ENCODE results near the gene RPS5.
A peak's percentile ranks its signal among the peaks of the same experiment; 100 is the strongest.
"Not testable (repeated sequence)": the region's sequence is repeated elsewhere in the genome, so short reads cannot be mapped to it uniquely, and the experiment has no call there.

RPS5 gene

DNA sequence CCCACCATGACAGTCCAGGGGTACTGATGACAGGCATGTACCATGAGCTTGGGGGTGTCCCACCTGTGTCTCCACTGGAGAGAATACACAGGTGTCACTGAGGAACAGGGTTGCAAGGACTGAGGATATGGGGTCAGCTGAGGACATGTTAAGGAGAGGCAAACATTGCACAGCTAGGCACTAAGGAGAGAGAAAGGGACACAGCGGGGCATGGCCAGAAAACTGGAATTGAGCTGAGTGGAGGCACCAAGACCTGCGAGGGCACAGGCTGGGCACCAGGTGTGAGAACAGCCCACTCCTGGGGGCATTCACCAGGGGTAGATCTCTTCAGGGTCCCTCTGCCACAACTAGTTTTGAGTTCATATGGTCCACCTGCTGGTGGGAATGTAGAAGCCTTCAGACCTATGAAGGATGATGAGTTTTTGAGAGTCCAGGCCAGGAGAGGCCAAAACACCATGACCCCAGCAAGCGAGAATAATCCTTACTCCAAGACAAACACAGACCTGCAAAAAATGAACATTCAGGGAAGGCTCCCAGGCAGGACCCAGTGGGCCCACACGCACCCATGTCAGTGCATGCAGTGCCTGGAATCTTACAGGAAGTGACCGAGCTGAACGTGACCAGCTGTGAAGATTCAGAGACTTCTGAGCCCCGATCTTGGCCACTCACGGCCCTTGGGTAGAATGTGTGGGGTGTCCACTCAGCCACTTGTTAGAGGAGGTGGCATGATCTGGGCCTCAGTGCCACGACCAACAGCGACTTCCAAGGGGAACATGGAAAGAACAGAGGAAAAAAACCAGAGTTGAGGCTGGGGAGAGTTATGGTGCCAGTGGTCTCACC lies 20.0 kb downstream of the RPS5 start:
- no peak for DNase-seq (ENCODE audit: low read depth)

- DNase-seq (ENCODE audit: low read depth): no peak
Measured at GRCh38 chr19:58407658-58408151, 20.6 kb downstream of the RPS5 start.

DNA sequence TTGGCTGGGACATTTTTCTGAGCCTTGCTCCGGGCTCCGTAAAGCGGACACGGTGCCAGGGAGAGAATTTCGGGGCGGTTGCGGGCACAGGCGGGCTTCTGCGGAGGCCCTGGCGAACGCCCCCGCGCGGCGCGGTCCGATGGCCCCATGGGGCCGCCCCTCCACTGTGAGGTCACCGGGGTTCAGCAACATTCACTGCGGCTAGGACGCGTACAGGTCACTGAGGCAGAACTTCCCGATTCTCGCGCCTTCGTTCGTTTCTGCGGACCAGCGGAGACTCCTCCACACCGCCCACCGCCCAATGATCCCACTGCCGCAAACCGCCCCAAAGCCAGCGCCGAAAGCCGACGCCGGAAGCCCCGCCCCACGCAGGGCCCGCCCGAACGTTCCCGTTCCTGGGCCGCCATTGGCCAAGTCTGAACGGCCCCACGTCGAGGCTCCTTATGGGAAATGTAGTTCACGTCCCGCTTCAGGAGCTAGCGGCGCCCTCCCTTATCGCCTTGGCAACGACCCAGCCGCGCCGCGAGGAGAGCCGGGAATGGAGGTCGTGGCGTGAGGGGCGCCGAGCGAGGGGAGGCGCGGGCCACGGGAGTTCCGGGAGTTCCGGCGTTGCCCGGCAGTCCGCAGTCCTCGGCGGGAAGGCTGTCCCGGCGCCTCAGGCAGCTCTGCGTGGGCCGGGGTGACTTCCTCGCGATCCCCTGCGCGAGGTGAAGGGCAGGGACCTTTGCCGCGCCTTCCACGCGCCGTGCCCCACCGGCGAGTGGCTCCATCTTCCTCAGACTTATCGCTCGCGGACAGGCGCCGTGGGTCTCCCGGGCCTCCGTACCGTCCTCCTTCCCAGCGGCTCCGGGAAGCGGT lies 21.3 kb downstream of the RPS5 start, which contains the start of gene ZNF584:
Gene ZNF584, plus strand, starts transcription at position 498 of the 858 bp plus-strand sequence. CDS start 499 bp downstream, outside the sequence.
- DNase-seq (ENCODE audit: low read depth): peak; percentile 91

DNA sequence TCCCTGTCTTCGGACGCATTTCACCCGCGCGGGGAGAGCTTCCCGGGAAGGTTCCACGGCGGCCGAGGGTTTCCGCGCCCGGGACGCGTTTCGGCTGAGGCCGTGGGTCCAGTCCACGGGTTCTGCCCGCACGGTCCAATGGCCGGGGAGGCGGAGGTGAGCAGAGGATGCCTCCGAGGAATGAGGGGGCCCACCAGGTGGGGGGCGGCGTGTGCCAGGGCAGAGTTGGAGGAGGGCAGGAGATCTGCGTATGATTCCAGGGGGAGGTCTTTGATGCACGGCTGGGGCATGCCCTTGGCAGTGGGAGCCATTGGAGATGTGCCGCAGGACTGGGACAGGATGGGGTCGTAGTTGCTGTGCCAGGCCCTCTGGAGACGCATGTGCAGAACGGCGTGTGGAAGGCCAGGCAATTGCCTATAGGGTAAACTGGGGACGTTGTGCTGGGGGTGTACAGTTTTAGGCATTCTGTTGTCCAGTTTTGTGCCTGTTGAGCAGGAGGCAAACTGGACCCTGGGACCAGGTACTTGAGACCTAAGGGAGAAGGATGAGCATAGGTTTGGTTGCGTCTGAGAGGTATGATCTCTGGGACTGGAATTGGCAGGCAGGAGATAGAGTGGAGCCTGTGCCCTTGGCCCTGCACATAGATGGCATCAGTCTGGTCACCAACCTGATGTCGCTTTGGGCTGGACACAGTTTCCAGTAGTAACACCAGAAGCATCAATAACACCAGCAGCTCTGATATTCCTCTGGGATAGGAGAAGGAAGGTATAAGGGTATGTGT lies 22.1 kb downstream of the RPS5 start:
- DNase-seq (ENCODE audit: low read depth): no peak

DNA sequence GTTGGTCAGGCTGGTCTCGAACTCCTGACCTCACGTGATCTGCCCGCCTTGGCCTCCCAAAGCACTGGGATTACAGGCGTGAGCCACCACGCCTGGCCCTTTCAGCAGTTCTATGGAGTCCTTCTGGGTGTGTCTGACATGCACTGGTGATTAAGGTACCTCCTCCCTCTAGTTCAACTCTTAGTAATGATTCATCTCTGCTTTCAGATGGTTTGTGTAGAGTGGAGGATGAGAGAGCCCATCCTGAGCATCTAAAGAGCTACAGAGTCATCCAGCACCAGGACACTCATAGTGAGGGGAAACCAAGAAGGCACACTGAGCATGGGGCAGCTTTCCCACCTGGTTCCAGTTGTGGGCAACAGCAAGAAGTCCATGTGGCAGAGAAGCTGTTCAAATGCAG lies 29.5 kb downstream of the RPS5 start:
- DNase-seq (ENCODE audit: low read depth): no peak

GRCh38 chr19:58417071-58417470 lies 30.0 kb downstream of the RPS5 start:
- DNase-seq (ENCODE audit: low read depth): no peak

GRCh38 chr19:58428617-58429016 lies 41.5 kb downstream of the RPS5 start:
- no peak for DNase-seq (ENCODE audit: low read depth)

GRCh38 chr19:58429745-58430144 lies 42.7 kb downstream of the RPS5 start:
- DNase-seq (ENCODE audit: low read depth): no peak

GRCh38 chr19:58434217-58434616 lies 47.1 kb downstream of the RPS5 start:
- DNase-seq (ENCODE audit: low read depth): no peak

- peak; percentile 95 for DNase-seq (ENCODE audit: low read depth)
Measured at GRCh38 chr19:58439576-58440554, 52.8 kb downstream of the RPS5 start, which contains the start of gene ZNF132. Gene ZNF132, minus strand, starts transcription at chr19:58440153. Its CDS starts 332 bp downstream, at chr19:58439821.

- DNase-seq (ENCODE audit: low read depth): no peak
Measured at GRCh38 chr19:58440556-58440955, 53.5 kb downstream of the RPS5 start.

DNA sequence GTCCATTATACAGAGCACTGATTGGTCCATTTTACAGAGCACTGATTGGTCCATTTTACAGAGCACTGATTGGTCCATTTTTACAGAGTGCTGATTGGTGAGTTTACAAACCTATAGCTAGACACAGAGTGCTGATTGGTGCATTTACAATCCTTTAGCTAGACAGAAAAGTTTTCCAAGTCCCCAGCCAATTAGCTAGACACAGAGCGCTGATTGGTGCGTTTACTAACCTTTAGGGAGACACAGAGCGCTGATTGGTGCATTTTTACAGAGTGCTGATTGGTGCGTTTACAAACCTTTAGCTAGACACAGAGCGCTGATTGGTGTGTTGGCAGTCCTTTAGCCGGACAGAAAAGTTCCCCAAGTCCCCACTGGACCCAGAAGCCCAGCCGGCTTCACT lies 55.9 kb downstream of the RPS5 start:
- not testable (repeated sequence) for DNase-seq (ENCODE audit: low read depth)

Data from T-helper 22 cell (primary cell).